Measurements from ENCODE around the gene RUBCN.

GRCh38 chr3:197782230-197782629, 45.5 kb upstream of the RUBCN start:
- TF ChIP-seq ZNF843 (tag by site-specific recombination; IDR thresholded peaks at IDR 0.05) = no peak
- no peak for TF ChIP-seq ZNF623 (tag by site-specific recombination; IDR thresholded peaks at IDR 0.05)
- TF ChIP-seq CTCF (tag by site-specific recombination; IDR thresholded peaks at IDR 0.05) = no peak
- no peak for TF ChIP-seq ZBTB1 (tag by site-specific recombination; IDR thresholded peaks at IDR 0.05)
- no peak for TF ChIP-seq ZNF169 (tag by site-specific recombination; IDR thresholded peaks at IDR 0.05)
- no peak for TF ChIP-seq ZFP3 (tag by site-specific recombination; IDR thresholded peaks at IDR 0.05; ENCODE audit: low read depth)
